ENCODE data around the gene DNAJB14. TPM values are rescaled to one million over a fixed set of nuclear protein-coding genes. Genes with fewer than 3 reads are reported as not detected.

The DNAJB14 gene
- total RNA-seq, 4 donors from 2014 or later, result 19.6 to 41.5 (median 27.3) TPM

- 0 to 1% methylated on average over 31 to 39 of the region's 76 CpGs for whole genome bisulfite sequencing, 2 donors
Measured at GRCh38 chr4:99949999-99950912, 3.8 kb upstream of the DNAJB14 start, which contains the start of gene H2AZ1. TSS of gene H2AZ1 (minus strand) at chr4:99950275. CDS start at chr4:99950170, 105 bp downstream.

GRCh38 chr4:99949034-99949998 lies 2.9 kb upstream of the DNAJB14 start:
- Histone ChIP-seq H3K27me3 (no peaks in the 10 kb centered on the region), H3K36me3 (peaks cover 0 to 10% (median 0%) of the 10 kb centered on the region in 3 donors), H3K4me1 (peaks cover 16 to 47% (median 23%) of the 10 kb centered on the region in 3 donors), H3K9me3 (no peaks in the 10 kb centered on the region), H3K4me3 (peak overlapping the region; percentile 59 to 94 (median 82)), H3K27ac (peak overlapping the region; percentile 88 to 98 (median 98))
- peak; percentile 68 for DNase-seq
- TF ChIP-seq POLR2A (IDR thresholded peaks at IDR 0.05), result peak in 1 of 4 donors; percentile 48
- TF ChIP-seq CTCF (IDR thresholded peaks at IDR 0.05), result peak; percentile 84 to 92 (median 88)
- 0% methylated on average over 32 to 36 of the region's 98 CpGs for WGBS, 2 donors
- intact Hi-C loops (cut with DNase I), result loop anchor here (5.0 to 10.0 kb wide), 3 partner anchors 55 to 387 kb away; partner anchors contain the start of genes DAPP1, LAMTOR3 and TRMT10A

More at GRCh38 chr4:99949999-99950912, 3.8 kb upstream of the DNAJB14 start, which contains the start of gene H2AZ1:
- Histone ChIP-seq H3K9me3 (no peaks in the 10 kb centered on the region), H3K4me3 (peak within 1 kb of the TSS; percentile 59 to 94 (median 82)), H3K27ac (peak within 1 kb of the TSS; percentile 88 to 98 (median 98)), H3K4me1 (peaks cover 8 to 38% (median 15%) of the 10 kb centered on the region in 3 donors), H3K36me3 (peaks cover 0 to 10% (median 0%) of the 10 kb centered on the region in 3 donors), H3K27me3 (no peaks in the 10 kb centered on the region)
- DNase-seq, result peak; percentile 97
- intact Hi-C loops (cut with DNase I), result loop anchor here (5.0 to 10.0 kb wide), 3 partner anchors 55 to 388 kb away; partner anchors contain the start of genes DAPP1, LAMTOR3 and TRMT10A
- TF ChIP-seq CTCF (IDR thresholded peaks at IDR 0.05) (no peak), POLR2A (IDR thresholded peaks at IDR 0.05) (peak; percentile 27 to 97 (median 88))

- H3K27me3 ChIP-seq, result no peaks in the 10 kb centered on the region
- H3K36me3 ChIP-seq, result peaks cover 0 to 10% (median 0%) of the 10 kb centered on the region in 3 donors
- peaks cover 16 to 64% (median 23%) of the 10 kb centered on the region in 3 donors for H3K4me1 ChIP-seq
- H3K27ac ChIP-seq, result peak overlapping the region; percentile 96 to 98 (median 97)
- no peak for DNase-seq
- WGBS, 2 donors, result 63 to 65% methylated on average over 4 of the region's 4 CpGs
- peak overlapping the region in 1 of 4 donors; percentile 97 for H3K4me3 ChIP-seq
- intact Hi-C loops (cut with DNase I), result loop anchor here (5.0 to 10.0 kb wide), 3 partner anchors 53 to 385 kb away; partner anchors contain the start of genes DAPP1, LAMTOR3 and TRMT10A
- H3K9me3 ChIP-seq, result no peaks in the 10 kb centered on the region
- no peak for TF ChIP-seq CTCF (IDR thresholded peaks at IDR 0.05)
- no peak for TF ChIP-seq POLR2A (IDR thresholded peaks at IDR 0.05)
Measured at GRCh38 chr4:99947608-99948007, 1.2 kb upstream of the DNAJB14 start.

GRCh38 chr4:99947190-99947578 lies 766 bp upstream of the DNAJB14 start:
- TF ChIP-seq CTCF (IDR thresholded peaks at IDR 0.05) (no peak), POLR2A (IDR thresholded peaks at IDR 0.05) (no peak)
- WGBS, 2 donors, result 6 to 17% methylated on average over 8 of the region's 8 CpGs
- H3K4me1 ChIP-seq, result peaks cover 16 to 69% (median 23%) of the 10 kb centered on the region in 3 donors

More at GRCh38 chr4:99947190-99947578, 766 bp upstream of the DNAJB14 start:
- Histone ChIP-seq H3K9me3 (no peaks in the 10 kb centered on the region), H3K36me3 (peaks cover 0 to 10% (median 0%) of the 10 kb centered on the region in 3 donors), H3K4me3 (peak overlapping the region; percentile 57 to 97 (median 80)), H3K27ac (peak overlapping the region; percentile 96 to 98 (median 97)), H3K27me3 (no peaks in the 10 kb centered on the region)
- DNase-seq, result no peak
- intact Hi-C loops (cut with DNase I), result loop anchor here (5.0 to 10.0 kb wide), 3 partner anchors 52 to 385 kb away; partner anchors contain the start of genes DAPP1, LAMTOR3 and TRMT10A
